HL-60 (cell line): ENCODE results near the gene DND1.

ENCODE experiments used
- DNase-seq, 2 experiments: peaks; one replicate each; pipeline ENCODE4 v3.0.0-alpha.2; 2010 to 2020; ENCODE audit warnings: low read depth in 1 of 2, low spot score in 1 of 2
- H3K27ac ChIP-seq: fragments of 250-450 bp; sonication (Bioruptor Pico); replicated peaks from 2 replicates; pipeline ENCODE4 v1.5.1; 2020; ENCODE audit warnings: mild to moderate bottlenecking, moderate library complexity
- H3K27me3 ChIP-seq: fragments of 250-450 bp; sonication (Bioruptor Pico); 2 replicates; pipeline ENCODE4 v1.5.1; 2021; ENCODE audit warnings: mild to moderate bottlenecking, moderate library complexity; ENCODE audit not compliant: insufficient read depth, poor library complexity, severe bottlenecking
- H3K4me3 ChIP-seq: replicated peaks from 2 replicates; pipeline ENCODE4 v1.5.1; 2011; ENCODE audit warnings: mild to moderate bottlenecking, control low read depth, low read length; ENCODE audit not compliant: insufficient read depth
- CTCF ChIP-seq: IDR thresholded peaks from one replicate; pipeline ENCODE4 v1.5.1; 2011; ENCODE audit warnings: low read length, control low read depth, inconsistent platforms; ENCODE audit not compliant: insufficient read depth
- GABPA ChIP-seq: IDR thresholded peaks from 2 replicates; pipeline ENCODE4 v1.6.1; 2012; ENCODE audit warnings: low read depth
- POLR2AphosphoS5 ChIP-seq: IDR thresholded peaks from 2 replicates; pipeline ENCODE4 v1.6.1; 2012; ENCODE audit warnings: low read depth
- SPI1 ChIP-seq: IDR thresholded peaks from 2 replicates; pipeline ENCODE4 v1.6.1; 2012; ENCODE audit warnings: low read depth, mild to moderate bottlenecking, borderline replicate concordance
- TF ChIP-seq, protein P1 (sequence below): IDR thresholded peaks from 2 replicates; pipeline ENCODE4 v1.6.1; 2012; ENCODE audit warnings: low read depth; ENCODE audit not compliant: insufficient replicate concordance

Gene DND1

GRCh38 chr5:140700177-140701144 is 27.1 kb upstream of the DND1 start, which contains the start of gene ZMAT2:
ZMAT2 (plus strand) TSS chr5:140700447; CDS start chr5:140700461, 14 bp downstream.
- TF ChIP-seq SPI1, result no peak
- TF ChIP-seq CTCF, result no peak
- TF ChIP-seq POLR2AphosphoS5, result peak; percentile 91
- no peak for TF ChIP-seq GABPA
- TF ChIP-seq, protein P1, sequence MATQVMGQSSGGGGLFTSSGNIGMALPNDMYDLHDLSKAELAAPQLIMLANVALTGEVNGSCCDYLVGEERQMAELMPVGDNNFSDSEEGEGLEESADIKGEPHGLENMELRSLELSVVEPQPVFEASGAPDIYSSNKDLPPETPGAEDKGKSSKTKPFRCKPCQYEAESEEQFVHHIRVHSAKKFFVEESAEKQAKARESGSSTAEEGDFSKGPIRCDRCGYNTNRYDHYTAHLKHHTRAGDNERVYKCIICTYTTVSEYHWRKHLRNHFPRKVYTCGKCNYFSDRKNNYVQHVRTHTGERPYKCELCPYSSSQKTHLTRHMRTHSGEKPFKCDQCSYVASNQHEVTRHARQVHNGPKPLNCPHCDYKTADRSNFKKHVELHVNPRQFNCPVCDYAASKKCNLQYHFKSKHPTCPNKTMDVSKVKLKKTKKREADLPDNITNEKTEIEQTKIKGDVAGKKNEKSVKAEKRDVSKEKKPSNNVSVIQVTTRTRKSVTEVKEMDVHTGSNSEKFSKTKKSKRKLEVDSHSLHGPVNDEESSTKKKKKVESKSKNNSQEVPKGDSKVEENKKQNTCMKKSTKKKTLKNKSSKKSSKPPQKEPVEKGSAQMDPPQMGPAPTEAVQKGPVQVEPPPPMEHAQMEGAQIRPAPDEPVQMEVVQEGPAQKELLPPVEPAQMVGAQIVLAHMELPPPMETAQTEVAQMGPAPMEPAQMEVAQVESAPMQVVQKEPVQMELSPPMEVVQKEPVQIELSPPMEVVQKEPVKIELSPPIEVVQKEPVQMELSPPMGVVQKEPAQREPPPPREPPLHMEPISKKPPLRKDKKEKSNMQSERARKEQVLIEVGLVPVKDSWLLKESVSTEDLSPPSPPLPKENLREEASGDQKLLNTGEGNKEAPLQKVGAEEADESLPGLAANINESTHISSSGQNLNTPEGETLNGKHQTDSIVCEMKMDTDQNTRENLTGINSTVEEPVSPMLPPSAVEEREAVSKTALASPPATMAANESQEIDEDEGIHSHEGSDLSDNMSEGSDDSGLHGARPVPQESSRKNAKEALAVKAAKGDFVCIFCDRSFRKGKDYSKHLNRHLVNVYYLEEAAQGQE, result peak; percentile 78
- peak within 1 kb of the TSS; percentile 66 for H3K27ac ChIP-seq
- H3K27me3 ChIP-seq, result no peaks in the 10 kb centered on the region
- H3K4me3 ChIP-seq, result peak within 1 kb of the TSS; percentile 92
- DNase-seq, result peak; percentile 98 to 99

GRCh38 chr5:140696891-140697492 is 23.6 kb upstream of the DND1 start:
- no peak for TF ChIP-seq SPI1
- TF ChIP-seq POLR2AphosphoS5, result no peak
- H3K4me3 ChIP-seq, result no peak overlapping the region
- H3K27me3 ChIP-seq, result no peaks in the 10 kb centered on the region
- no peak for DNase-seq
- H3K27ac ChIP-seq, result no peak overlapping the region

GRCh38 chr5:140694276-140694675 is 20.9 kb upstream of the DND1 start:
- TF ChIP-seq SPI1 (no peak), GABPA (no peak), POLR2AphosphoS5 (no peak), CTCF (no peak)
- TF ChIP-seq, protein P1, result no peak
- no peak overlapping the region for H3K4me3 ChIP-seq
- DNase-seq, result no peak
- no peak overlapping the region for H3K27ac ChIP-seq
- H3K27me3 ChIP-seq, result no peaks in the 10 kb centered on the region
